Osteoblast (primary cell): ENCODE data around the gene NEMF. TPM values are rescaled to one million over a fixed set of nuclear protein-coding genes. Genes with fewer than 3 reads are reported as not detected.

Experiments used
- DNase-seq: peaks from one replicate; pipeline ENCODE4 v3.0.0; 2011; ENCODE audit warnings: low spot score, mixed read lengths; ENCODE audit not compliant: insufficient read length; ENCODE audit errors: missing footprints
- H2AFZ ChIP-seq: 2 replicates; pipeline ENCODE4 v1.6.0; 2011; ENCODE audit warnings: mild to moderate bottlenecking, low read length
- H3K27ac ChIP-seq: 2 replicates; pipeline ENCODE4 v1.5.1; 2011; ENCODE audit warnings: mild to moderate bottlenecking, low read depth, low read length, moderate library complexity
- H3K27me3 ChIP-seq: 2 replicates; pipeline ENCODE4 v1.6.0; 2012; ENCODE audit warnings: mild to moderate bottlenecking, control low read depth, inconsistent platforms, low read length, moderate library complexity; ENCODE audit not compliant: insufficient read depth
- H3K36me3 ChIP-seq: 2 replicates; pipeline ENCODE4 v1.5.1; 2011; ENCODE audit warnings: mild to moderate bottlenecking, low read length, control low read depth, moderate library complexity; ENCODE audit not compliant: insufficient read depth
- H3K4me1 ChIP-seq: 2 replicates; pipeline ENCODE4 v1.5.1; 2011; ENCODE audit warnings: mild to moderate bottlenecking, low read length, control low read depth, moderate library complexity; ENCODE audit not compliant: insufficient read depth
- H3K4me2 ChIP-seq: 2 replicates; pipeline ENCODE4 v1.6.0; 2011; ENCODE audit warnings: mild to moderate bottlenecking, low read length; ENCODE audit not compliant: insufficient read depth
- H3K4me3 ChIP-seq: fragments of 200-600 bp; sonication (generic); 3 replicates; pipeline ENCODE4 v1.5.1; 2012; ENCODE audit warnings: mild to moderate bottlenecking, low read length, inconsistent platforms; ENCODE audit not compliant: insufficient read depth
- H3K79me2 ChIP-seq: 2 replicates; pipeline ENCODE4 v1.6.0; 2012; ENCODE audit warnings: mild to moderate bottlenecking, low read length, control low read depth, inconsistent platforms; ENCODE audit not compliant: insufficient read depth
- H3K9me3 ChIP-seq: 2 replicates; pipeline ENCODE4 v1.5.1; 2011; ENCODE audit warnings: low read depth, low read length, control low read depth
- H4K20me1 ChIP-seq: 2 replicates; pipeline ENCODE4 v1.6.0; 2012; ENCODE audit warnings: mild to moderate bottlenecking, low read length, control low read depth; ENCODE audit not compliant: insufficient read depth
- total RNA-seq: library from RNA; depleted of rRNA; stranded (reverse); fragments of >200 nt; gene quantifications from 2 replicates; pipeline ENCODE4 v1.2.3, GENCODE V29; 2012
- TF ChIP-seq, protein P1 (sequence below): IDR thresholded peaks from 2 replicates; pipeline ENCODE4 v1.5.1; 2011; ENCODE audit warnings: mild to moderate bottlenecking, low read depth, low read length, moderate library complexity; ENCODE audit errors: extremely low read depth

NEMF gene
- total RNA-seq, 1 donor: 54.3 TPM

DNA sequence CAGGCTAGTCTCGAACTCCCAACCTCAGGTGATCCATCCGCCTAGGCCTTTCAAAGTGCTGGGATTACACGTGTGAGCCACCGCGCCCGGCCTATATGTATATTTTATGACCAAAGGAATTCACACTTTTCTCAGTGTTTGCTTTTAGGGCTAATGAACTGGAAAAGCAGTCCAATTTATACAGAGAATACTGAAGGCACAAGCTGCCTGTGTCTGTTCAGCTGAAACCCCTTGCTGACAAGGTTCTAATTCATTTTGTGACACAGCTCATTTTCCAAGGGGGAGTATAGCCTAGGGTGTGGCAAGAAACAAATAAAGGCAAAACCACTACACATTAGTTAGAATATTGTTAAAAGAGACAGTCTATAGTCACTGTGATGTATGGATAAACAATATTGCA is 18.3 kb upstream of the NEMF start:
- DNase-seq: no peak
- Histone ChIP-seq H3K4me1 (peaks cover 10% of the 10 kb centered on the region), H3K79me2 (no peaks in the 10 kb centered on the region), H2AFZ (no peak overlapping the region), H3K4me3 (no peak overlapping the region), H3K36me3 (no peaks in the 10 kb centered on the region), H3K27me3 (no peaks in the 10 kb centered on the region), H3K4me2 (no peak overlapping the region), H3K9me3 (no peaks in the 10 kb centered on the region), H4K20me1 (no peaks in the 10 kb centered on the region), H3K27ac (no peak overlapping the region)
- TF ChIP-seq, protein P1, sequence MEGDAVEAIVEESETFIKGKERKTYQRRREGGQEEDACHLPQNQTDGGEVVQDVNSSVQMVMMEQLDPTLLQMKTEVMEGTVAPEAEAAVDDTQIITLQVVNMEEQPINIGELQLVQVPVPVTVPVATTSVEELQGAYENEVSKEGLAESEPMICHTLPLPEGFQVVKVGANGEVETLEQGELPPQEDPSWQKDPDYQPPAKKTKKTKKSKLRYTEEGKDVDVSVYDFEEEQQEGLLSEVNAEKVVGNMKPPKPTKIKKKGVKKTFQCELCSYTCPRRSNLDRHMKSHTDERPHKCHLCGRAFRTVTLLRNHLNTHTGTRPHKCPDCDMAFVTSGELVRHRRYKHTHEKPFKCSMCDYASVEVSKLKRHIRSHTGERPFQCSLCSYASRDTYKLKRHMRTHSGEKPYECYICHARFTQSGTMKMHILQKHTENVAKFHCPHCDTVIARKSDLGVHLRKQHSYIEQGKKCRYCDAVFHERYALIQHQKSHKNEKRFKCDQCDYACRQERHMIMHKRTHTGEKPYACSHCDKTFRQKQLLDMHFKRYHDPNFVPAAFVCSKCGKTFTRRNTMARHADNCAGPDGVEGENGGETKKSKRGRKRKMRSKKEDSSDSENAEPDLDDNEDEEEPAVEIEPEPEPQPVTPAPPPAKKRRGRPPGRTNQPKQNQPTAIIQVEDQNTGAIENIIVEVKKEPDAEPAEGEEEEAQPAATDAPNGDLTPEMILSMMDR: no peak

DNA sequence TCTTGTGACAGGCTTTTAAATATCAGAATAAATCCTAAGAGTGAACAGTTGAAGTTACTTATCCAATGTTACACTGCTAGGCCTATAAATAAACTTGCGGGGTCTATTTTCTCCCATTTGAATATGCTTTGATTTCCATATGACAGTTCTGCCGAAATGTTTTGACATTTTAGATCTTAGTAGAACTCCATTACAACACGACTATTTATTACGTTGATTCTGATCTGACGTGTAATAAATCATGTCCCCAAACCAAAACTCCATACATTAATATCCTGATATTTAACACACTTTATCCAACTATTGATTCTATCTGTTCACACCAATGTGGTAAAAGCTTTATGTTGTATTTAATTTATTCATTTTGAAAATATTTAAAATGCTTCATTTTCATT is 16.1 kb upstream of the NEMF start:
- H3K4me1 ChIP-seq: peaks cover 14% of the 10 kb centered on the region
- TF ChIP-seq, protein P1: no peak
- H3K4me3 ChIP-seq: peak overlapping the region; percentile 87
- H3K4me2 ChIP-seq: peak overlapping the region; percentile 86
- no peaks in the 10 kb centered on the region for H3K27me3 ChIP-seq
- H3K36me3 ChIP-seq: no peaks in the 10 kb centered on the region
- peak overlapping the region; percentile 87 for H2AFZ ChIP-seq
- H3K9me3 ChIP-seq: no peaks in the 10 kb centered on the region
- H3K27ac ChIP-seq: peak overlapping the region; percentile 65
- DNase-seq: no peak
- H4K20me1 ChIP-seq: no peaks in the 10 kb centered on the region
- no peaks in the 10 kb centered on the region for H3K79me2 ChIP-seq

- TF ChIP-seq, protein P1: no peak
- peak; percentile 88 for DNase-seq
- Histone ChIP-seq H3K4me2 (peak overlapping the region; percentile 86), H3K27ac (peak overlapping the region; percentile 79), H2AFZ (peak overlapping the region; percentile 96), H3K4me1 (peaks cover 18% of the 10 kb centered on the region), H3K79me2 (no peaks in the 10 kb centered on the region), H4K20me1 (no peaks in the 10 kb centered on the region), H3K9me3 (no peaks in the 10 kb centered on the region), H3K36me3 (no peaks in the 10 kb centered on the region), H3K4me3 (peak overlapping the region; percentile 87), H3K27me3 (no peaks in the 10 kb centered on the region)
These were observed 15.5 kb upstream of the NEMF start for GRCh38 chr14:49867831-49868719.

GRCh38 chr14:49865431-49865859 is 12.9 kb upstream of the NEMF start:
- Histone ChIP-seq H2AFZ (peak overlapping the region; percentile 19), H4K20me1 (no peaks in the 10 kb centered on the region), H3K9me3 (no peaks in the 10 kb centered on the region), H3K79me2 (no peaks in the 10 kb centered on the region), H3K36me3 (no peaks in the 10 kb centered on the region), H3K4me1 (peaks cover 26% of the 10 kb centered on the region), H3K27ac (no peak overlapping the region), H3K4me3 (no peak overlapping the region), H3K4me2 (peak overlapping the region; percentile 21), H3K27me3 (no peaks in the 10 kb centered on the region)
- TF ChIP-seq, protein P1: peak; percentile 99
- DNase-seq: peak; percentile 25
